Measurements from ENCODE around the gene TMEM43.

- no peak for TF ChIP-seq REST (IDR thresholded peaks at IDR 0.05; ENCODE audit: low read depth)
- no peak for TF ChIP-seq POLR2A (IDR thresholded peaks at IDR 0.05; ENCODE audit: borderline replicate concordance, extremely low read depth, insufficient read depth, insufficient read length)
- TF ChIP-seq SRF (IDR thresholded peaks at IDR 0.05; ENCODE audit: low read depth) = no peak
- TF ChIP-seq POLR2AphosphoS5 (IDR thresholded peaks at IDR 0.05; ENCODE audit: low read depth, low read length) = no peak
- no peak for TF ChIP-seq ZNF274 (IDR thresholded peaks at IDR 0.05; ENCODE audit: low read depth, low read length)
- peak in 2 of 3 experiments; percentile 55 to 62; a peak in 4 of 6 replicates for TF ChIP-seq CTCF (IDR thresholded peaks at IDR 0.05 in 2 of 3, conservative IDR thresholded peaks at IDR 0.05 in 1 of 3; ENCODE audit: borderline replicate concordance in 1 of 3, insufficient read depth in 1 of 3, low read depth in 2 of 3, low read length in 2 of 3)
- no peak for TF ChIP-seq JUND (IDR thresholded peaks at IDR 0.05)
- no peak for TF ChIP-seq ATF3 (IDR thresholded peaks at IDR 0.05)
- TF ChIP-seq ZFX (IDR thresholded peaks at IDR 0.05) = no peak
- no peak for TF ChIP-seq EZH2phosphoT487 (IDR thresholded peaks at IDR 0.05; ENCODE audit: borderline replicate concordance)
- no peak for TF ChIP-seq EZH2 (IDR thresholded peaks at IDR 0.05)
- TF ChIP-seq MAX (IDR thresholded peaks at IDR 0.05) = no peak
- no peak for TF ChIP-seq SP1 (IDR thresholded peaks at IDR 0.05; ENCODE audit: low read depth)
Measured at GRCh38 chr3:14152233-14152962, 27.5 kb downstream of the TMEM43 start.
